ENCODE results near the gene PHF20.
"Not testable (repeated sequence)": the region's sequence is repeated elsewhere in the genome, so short reads cannot be mapped to it uniquely, and the experiment has no call there.

Gene PHF20

GRCh38 chr20:35739294-35740163 is 32.3 kb upstream of the PHF20 start:
- DNase-seq (ENCODE audit: low spot score), result peak; percentile 59

GRCh38 chr20:35741892-35742740 is 29.7 kb upstream of the PHF20 start, which contains the start of gene RBM39:
RBM39 (minus strand) TSS chr20:35742260; CDS start chr20:35740874, 1,386 bp downstream.
- peak; percentile 100 for DNase-seq (ENCODE audit: low spot score)

DNA sequence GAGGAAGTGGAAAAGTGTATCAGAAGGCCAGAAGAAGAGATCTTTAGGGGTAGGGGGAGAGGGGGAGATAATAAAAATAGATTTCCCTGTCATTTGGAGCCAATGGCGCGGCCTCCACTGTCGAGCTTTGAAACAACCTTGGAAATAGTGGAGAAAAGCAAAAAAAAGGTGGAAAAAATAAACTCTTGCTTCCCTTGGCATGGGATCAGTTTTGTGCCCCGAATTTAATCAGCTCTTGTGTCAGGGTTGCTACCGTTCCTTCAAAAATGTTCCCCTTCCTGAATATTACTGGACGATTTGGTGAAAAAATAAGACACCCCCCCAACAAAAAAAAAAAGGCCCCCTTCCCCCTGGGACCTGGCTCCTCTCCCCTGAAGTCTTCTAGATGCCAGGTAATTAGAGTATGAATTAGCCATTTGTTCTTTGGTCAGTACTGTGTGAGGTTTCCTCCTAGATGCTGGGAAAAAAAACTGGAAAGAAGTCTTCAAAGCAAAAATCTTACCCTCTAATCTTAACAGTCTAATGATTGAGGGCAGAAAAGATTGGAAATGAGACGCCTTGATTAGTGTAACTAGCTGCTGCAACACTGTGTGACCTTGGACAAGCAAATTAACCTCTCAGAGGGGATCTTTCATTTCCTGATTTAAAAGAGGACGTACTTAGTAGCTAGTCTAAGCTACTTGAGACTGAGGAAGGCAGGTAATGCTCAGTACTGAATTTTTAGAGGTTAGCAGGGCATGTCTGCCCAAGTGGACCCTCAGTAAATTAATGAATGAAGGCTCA is 28.9 kb upstream of the PHF20 start:
- DNase-seq (ENCODE audit: low spot score), result peak; percentile 50

DNA sequence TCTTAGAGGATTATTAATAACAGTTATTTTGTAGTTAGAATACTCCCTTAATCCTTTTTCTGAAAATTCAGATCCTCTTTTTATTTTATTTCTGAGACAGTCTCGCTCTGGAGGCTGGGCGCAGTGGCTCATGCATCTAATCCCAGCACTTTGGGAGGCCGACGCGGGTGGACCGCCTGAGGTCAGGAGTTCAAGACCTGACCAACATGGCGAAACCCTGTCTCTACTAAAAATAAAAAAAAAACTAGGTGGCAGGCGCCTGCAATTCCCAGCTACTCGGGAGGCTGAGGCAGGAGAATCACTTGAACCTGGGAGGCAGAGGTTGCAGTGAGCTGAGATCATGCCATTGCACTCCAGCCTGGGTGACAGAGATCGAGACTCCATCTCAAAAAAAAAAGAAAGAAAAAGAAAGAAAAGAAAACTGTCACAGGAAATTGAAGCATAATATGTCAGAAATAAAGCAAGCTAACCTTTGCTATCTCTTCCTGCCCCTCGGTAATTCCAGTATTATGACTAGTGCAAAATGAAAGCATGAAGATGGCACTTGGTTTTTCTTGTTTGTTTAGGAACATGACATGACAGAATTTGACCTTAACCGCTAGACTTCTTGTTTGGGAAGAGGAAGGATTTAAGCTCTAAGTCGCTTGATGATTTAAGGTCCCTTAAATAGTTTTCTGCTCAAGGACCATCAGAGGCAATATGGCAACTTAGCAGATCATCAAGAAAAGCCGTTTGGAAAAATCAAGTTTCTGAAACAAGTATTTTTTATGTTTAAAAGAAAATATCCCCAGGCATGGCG is 27.9 kb upstream of the PHF20 start:
- DNase-seq (ENCODE audit: low spot score), result peak; percentile 54

GRCh38 chr20:35744492-35744841 is 27.3 kb upstream of the PHF20 start:
- DNase-seq (ENCODE audit: low spot score), result not testable (repeated sequence)

DNA sequence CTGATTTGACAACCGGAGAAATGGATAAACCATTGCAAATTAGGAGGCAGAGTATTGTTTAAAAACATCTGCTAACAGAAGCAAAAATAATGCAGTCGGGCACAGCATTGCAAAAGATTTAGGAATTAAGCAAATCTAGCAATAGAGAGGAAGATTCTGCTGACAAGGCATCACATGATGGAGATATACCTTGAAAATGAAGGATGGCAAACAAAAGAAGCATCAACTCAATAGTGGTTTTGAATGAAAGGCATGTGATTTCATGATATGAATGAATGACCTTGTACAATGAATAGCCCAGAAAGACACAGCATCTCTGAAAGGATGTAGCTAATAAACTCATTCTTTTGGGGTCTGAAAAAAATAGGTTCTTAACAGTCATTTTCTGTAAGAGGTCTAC is 21.2 kb upstream of the PHF20 start:
- DNase-seq (ENCODE audit: low spot score), result no peak

GRCh38 chr20:35756404-35756803 is 15.4 kb upstream of the PHF20 start:
- DNase-seq (ENCODE audit: low spot score), result no peak

- no peak for DNase-seq (ENCODE audit: low spot score)
Observed at GRCh38 chr20:35757098-35757705, 14.6 kb upstream of the PHF20 start.

GRCh38 chr20:35761548-35761947 is 10.3 kb upstream of the PHF20 start:
- not testable (repeated sequence) for DNase-seq (ENCODE audit: low spot score)

DNA sequence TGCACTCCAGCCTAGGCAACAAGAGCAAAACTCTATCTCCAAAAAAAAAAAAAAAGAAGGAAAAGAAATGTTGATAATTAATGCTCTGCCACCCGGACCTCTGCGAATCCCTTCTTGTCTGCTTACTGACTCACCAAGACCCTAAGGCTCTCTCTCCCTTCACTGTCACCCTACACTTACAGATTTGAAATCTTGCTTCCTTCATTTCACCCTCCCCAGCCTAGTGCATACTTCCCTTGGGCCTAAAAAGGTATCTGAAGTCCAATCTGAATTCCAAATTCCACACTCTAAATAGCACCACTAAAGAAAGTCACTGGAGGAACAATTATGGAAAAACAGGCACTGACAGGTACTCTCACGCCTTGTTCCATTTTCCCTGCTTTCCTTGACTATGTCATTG is 9.4 kb upstream of the PHF20 start:
- DNase-seq (ENCODE audit: low spot score), result no peak

GRCh38 chr20:35764936-35765335 is 6.9 kb upstream of the PHF20 start:
- not testable (repeated sequence) for DNase-seq (ENCODE audit: low spot score)

DNA sequence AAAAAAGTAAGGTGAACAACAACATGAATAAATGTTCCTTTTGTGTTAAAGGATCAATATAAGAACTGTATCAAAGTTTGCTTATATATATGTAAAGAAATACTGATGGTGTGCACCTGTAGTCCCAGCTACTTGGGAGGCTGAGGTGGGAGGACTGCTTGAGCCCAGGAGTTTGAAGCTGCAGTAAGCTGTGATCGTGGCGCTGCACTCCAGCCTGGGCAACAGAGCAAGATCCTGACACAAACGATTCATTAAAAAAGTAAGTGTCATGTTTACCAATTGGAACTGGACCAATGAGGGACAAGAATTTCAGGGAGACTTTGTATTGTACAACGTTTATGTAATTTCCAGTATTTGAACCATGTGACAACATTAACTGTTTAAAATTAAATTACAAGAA is 5.0 kb upstream of the PHF20 start:
- DNase-seq (ENCODE audit: low spot score), result no peak

DNA sequence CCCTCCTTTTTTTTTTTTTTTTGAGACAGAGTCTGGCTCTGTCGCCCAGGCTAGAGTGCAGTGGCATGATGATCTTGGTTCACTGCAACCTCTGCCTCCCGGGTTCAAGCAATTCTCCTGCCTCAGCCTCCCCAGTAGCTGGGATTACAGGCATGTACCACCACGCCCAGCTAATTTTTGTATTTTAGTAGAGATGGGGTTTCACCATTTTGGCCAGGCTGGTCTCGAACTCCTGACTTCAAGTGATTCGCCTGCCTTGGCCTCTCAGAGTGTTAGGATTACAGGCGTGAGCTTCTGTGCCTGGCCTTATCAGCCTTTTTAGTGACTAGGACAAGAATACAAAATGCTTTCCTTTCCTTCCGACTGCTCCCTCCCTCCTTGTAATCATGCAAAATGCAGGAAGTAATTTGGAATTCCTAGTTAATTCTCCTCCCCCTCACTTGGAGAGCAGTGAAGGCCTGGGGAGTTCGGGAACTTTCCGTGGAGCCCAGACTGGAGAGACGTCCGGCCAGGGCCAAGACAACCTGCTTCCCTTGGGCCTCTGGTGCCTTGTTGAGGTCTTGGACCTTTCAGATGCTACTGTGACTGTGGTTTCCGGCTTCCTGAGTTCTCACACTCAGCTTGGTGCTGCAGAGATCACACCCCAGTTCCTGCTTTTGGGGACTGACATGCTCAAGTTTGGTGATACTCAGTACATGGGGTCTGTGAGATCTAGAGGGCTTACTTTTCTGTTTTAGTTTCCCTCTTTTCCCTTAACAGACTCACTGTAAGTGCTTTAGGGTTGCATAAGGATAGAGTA is 3.9 kb upstream of the PHF20 start:
- peak; percentile 84 for DNase-seq (ENCODE audit: low spot score)

DNA sequence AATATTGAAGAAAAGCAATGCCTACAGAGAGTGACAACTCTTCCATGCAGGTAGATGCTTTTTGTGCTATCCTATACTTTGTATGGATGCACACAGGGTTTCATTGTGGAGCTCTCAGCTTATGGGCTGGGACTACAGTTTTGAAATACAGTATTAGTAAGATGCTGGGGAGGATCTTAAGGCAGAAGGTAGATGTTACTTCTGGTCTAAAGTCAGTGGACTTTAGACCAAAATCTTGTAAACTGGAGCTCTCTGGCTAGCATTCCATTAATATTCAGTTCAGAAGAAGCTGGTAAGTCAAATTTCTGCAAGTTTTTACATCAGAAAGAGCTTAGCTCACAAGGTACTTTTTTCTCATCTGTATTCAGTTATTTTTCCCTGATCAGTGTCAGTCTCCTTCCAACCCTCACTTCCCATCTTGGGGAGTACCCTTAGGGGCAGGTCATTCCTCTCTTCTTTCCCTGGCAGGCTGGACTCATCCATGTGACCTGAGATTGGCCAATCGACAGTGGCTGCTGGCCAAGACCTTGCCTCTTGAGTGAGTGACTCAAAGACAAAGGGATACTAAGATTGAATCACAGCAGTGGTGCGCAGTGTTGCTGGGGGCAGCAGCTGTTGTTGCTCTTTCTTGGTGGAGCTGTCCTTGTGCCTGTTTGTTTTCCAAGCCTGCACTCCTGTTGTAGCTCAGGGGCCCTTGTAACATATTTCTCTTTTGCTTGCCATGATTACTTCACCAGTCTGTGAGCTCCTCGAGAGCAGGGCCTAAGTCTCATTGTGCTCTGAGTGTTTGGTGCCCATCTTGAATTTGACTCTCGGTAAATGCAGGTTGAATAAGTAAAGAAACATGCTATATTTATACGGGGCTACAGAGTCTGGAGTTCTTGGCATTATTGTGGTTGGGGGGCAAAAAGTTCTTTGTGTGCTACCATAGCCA is 2.8 kb upstream of the PHF20 start:
- peak; percentile 56 for DNase-seq (ENCODE audit: low spot score)

GRCh38 chr20:35771367-35771688 is 487 bp upstream of the PHF20 start:
- DNase-seq (ENCODE audit: low spot score), result no peak

DNA sequence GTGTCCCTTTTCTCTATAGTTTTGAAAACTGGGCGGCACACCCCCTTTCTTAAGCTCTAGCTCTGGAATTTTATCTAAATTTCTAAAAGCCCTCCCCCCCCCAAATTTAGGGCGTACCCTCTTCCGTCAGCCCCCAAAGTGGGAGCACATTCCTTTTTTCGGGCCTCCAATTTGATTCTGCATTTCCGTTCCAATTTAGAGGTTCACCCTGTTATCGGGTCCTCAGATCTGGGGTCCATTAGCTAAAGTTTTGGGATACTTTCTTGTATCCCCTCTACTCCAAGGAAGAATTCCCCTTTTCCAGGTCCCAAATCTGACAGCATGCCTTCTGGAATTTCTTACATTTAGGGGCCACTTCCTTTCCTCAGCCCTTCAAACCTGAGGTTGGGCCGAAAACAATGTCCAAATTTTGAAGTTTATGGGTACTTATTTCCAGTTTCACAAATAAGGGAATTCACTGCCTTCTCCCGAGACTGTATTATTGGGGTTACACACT is 796 bp downstream of the PHF20 start:
- no peak for DNase-seq (ENCODE audit: low spot score)

GRCh38 chr20:35773154-35773751 is 1.4 kb downstream of the PHF20 start:
- DNase-seq (ENCODE audit: low spot score), result peak; percentile 60

GRCh38 chr20:35774391-35774790 is 2.6 kb downstream of the PHF20 start:
- no peak for DNase-seq (ENCODE audit: low spot score)
